Measurements from ENCODE around the gene PDE9A.
"Not testable (repeated sequence)": the region's sequence is repeated elsewhere in the genome, so short reads cannot be mapped to it uniquely, and the experiment has no call there.

Gene PDE9A

DNA sequence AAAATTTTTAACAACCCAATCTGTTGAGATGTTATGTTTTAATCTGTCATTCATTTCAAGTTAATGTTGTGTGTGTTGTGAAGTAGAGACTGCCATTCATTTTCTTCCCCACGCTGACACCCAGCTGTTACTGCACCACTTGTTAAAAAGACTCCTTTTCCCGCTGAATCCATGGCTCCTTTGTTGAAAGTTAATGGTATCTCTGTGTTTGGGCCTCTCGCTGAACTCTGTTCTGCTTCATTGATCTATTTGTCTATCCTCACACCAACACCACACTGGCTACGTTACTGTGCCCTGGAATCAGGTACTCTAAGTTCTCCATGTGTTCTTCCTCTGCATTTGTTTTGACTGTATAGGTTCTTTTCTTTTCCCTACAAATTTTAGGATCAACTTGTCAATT is 58.2 kb downstream of the PDE9A start:
- no peak for TF ChIP-seq CTCF (IDR thresholded peaks at IDR 0.05; ENCODE audit: low read depth, low read length, missing control alignments)
- in situ Hi-C loops (cut with HindIII; ENCODE audit: low sequenced_read_pairs), result no loop called here
- H3K4me3 ChIP-seq (ENCODE audit: low read depth, low read length), result no peak overlapping the region
- no peak for DNase-seq (ENCODE audit: low read depth)

DNA sequence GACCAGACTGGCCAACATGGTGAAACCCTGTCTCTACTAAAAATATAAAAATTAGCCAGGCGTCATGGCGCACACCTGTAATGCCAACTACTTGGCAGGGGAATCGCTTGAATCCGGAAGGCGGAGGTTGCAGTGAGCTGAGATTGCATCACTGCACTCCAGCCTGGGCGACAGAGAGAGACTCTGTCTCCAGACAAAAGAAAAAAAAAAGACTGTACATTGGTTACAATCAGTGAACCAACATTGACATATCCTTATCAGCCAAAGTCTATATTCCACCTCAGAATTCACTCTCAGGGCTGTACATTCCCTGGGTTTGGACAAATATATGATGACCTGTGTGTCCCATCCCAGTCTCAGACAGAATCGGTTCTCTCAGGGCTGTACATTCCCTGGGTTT is 62.0 kb downstream of the PDE9A start:
- DNase-seq (ENCODE audit: low read depth); in situ Hi-C loops (cut with HindIII; ENCODE audit: low sequenced_read_pairs); H3K4me3 ChIP-seq (ENCODE audit: low read depth, low read length): not testable (repeated sequence)

DNA sequence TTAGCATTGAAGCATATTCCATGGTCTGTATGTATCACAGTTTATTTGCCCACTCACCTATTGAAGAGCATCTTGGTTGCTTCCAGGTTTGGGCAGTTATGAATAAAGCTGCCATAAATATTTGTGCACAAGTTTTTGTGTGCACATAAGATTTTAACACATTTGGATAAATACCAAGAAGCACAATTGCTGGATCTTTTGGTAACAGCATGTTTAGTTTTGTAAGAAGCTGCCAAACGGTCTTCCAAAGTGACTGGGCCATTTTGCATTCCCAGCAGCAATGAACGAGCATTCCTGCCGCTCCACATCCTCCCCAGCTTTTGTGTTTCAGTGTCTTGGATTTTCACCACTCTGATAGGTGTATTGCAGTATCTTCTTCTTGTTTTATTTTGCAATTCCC is 62.7 kb downstream of the PDE9A start:
- H3K4me3 ChIP-seq (ENCODE audit: low read depth, low read length), result no peak overlapping the region
- DNase-seq (ENCODE audit: low read depth), result no peak
- in situ Hi-C loops (cut with HindIII; ENCODE audit: low sequenced_read_pairs), result no loop called here
- TF ChIP-seq CTCF (IDR thresholded peaks at IDR 0.05; ENCODE audit: low read depth, low read length, missing control alignments), result no peak

DNA sequence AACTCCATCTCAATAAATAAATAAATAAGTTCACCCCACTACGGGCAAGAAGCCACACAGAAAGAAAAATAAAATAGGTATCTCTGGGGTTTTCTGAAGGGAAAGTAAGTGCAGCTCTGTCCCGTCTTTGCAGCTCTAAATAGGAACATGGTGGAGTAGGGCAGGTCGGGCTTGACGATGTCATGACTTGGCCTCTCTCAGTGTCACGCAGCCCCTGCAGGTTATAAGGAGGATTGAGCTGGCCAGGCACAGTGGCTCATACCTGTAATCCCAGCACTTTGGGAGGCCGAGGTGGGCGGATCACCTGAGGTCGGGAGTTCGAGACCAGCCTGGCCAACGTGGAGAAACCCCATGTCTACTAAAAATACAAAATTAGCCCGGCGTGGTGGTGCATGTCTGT is 67.1 kb downstream of the PDE9A start:
- H3K4me3 ChIP-seq (ENCODE audit: low read depth, low read length); in situ Hi-C loops (cut with HindIII; ENCODE audit: low sequenced_read_pairs); DNase-seq (ENCODE audit: low read depth): not testable (repeated sequence)

DNA sequence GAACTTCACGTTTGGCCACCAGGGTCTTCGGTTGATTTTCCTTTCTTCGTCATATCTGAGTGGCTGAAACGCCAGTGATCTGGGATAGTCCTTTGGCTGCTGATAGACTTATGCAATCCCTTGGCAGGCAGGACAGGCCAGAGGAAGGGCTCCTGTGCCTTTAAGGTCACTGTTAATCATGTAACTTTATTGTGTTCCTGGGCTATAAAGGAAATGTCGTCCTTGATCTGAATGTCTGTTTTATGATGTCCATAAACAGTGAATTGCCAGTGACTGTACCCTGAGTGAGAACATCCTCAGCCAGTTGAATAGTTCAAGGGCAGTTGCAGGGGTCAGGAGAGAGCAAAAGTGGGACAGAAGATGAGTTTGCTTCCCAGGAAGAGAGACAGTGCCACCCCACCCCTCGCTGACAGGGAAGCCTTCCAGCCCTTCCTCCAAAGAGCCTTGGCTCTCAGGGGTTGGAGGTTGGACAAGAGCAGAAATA is 68.0 kb downstream of the PDE9A start:
- DNase-seq (ENCODE audit: low read depth), result no peak
- H3K4me3 ChIP-seq (ENCODE audit: low read depth, low read length), result no peak overlapping the region
- in situ Hi-C loops (cut with HindIII; ENCODE audit: low sequenced_read_pairs), result no loop called here
- no peak for TF ChIP-seq CTCF (IDR thresholded peaks at IDR 0.05; ENCODE audit: low read depth, low read length, missing control alignments)

- TF ChIP-seq CTCF (IDR thresholded peaks at IDR 0.05; ENCODE audit: low read depth, low read length, missing control alignments), result no peak
- DNase-seq (ENCODE audit: low read depth), result no peak
- in situ Hi-C loops (cut with HindIII; ENCODE audit: low sequenced_read_pairs), result no loop called here
- H3K4me3 ChIP-seq (ENCODE audit: low read depth, low read length), result no peak overlapping the region
Measured at GRCh38 chr21:42722153-42722552, 68.7 kb downstream of the PDE9A start.

- TF ChIP-seq CTCF (IDR thresholded peaks at IDR 0.05; ENCODE audit: low read depth, low read length, missing control alignments), result no peak
- in situ Hi-C loops (cut with HindIII; ENCODE audit: low sequenced_read_pairs), result no loop called here
- DNase-seq (ENCODE audit: low read depth), result no peak
- H3K4me3 ChIP-seq (ENCODE audit: low read depth, low read length), result no peak overlapping the region
Measured at GRCh38 chr21:42722808-42723473, 69.5 kb downstream of the PDE9A start.

Measured in astrocyte of the cerebellum (primary cell).